NT2/D1 (cell line): ENCODE measurements around the gene PCSK6.
A peak's percentile ranks its signal among the peaks of the same experiment; 100 is the strongest.

ENCODE experiments used
- DNase-seq: peaks from one replicate; pipeline ENCODE4 v3.0.0-alpha.2; 2011; ENCODE audit warnings: low read depth, low spot score
- H3K27me3 ChIP-seq: 2 replicates; pipeline ENCODE4 v1.6.0; 2011; ENCODE audit warnings: mild to moderate bottlenecking; ENCODE audit not compliant: insufficient read length, insufficient read depth
- H3K36me3 ChIP-seq: 2 replicates; pipeline ENCODE4 v1.6.1; 2011; ENCODE audit warnings: mild to moderate bottlenecking, low read length, mixed read lengths; ENCODE audit not compliant: insufficient read depth, insufficient read length
- H3K4me1 ChIP-seq: 2 replicates; pipeline ENCODE4 v1.5.1; 2011; ENCODE audit not compliant: insufficient read depth, insufficient read length
- H3K4me3 ChIP-seq: 2 replicates; pipeline ENCODE4 v1.5.1; 2011; ENCODE audit warnings: low read depth; ENCODE audit not compliant: insufficient read length
- H3K9ac ChIP-seq: 2 replicates; pipeline ENCODE4 v1.6.0; 2011; ENCODE audit warnings: low read depth; ENCODE audit not compliant: insufficient read length
- H3K9me3 ChIP-seq: 2 replicates; pipeline ENCODE4 v1.5.1; 2011; ENCODE audit warnings: mild to moderate bottlenecking, low read length; ENCODE audit not compliant: insufficient read depth
- SUZ12 ChIP-seq: IDR thresholded peaks from 2 replicates; pipeline ENCODE4 v1.6.1; 2011; ENCODE audit not compliant: insufficient read length, insufficient read depth; ENCODE audit errors: extremely low read depth
- YY1 ChIP-seq: IDR thresholded peaks from 2 replicates; pipeline ENCODE4 v1.6.1; 2011; ENCODE audit not compliant: insufficient read length, insufficient read depth
- ZNF274 ChIP-seq: IDR thresholded peaks from 2 replicates; pipeline ENCODE4 v1.6.1; 2011; ENCODE audit warnings: mild to moderate bottlenecking, low read depth, low read length

The PCSK6 gene

DNA sequence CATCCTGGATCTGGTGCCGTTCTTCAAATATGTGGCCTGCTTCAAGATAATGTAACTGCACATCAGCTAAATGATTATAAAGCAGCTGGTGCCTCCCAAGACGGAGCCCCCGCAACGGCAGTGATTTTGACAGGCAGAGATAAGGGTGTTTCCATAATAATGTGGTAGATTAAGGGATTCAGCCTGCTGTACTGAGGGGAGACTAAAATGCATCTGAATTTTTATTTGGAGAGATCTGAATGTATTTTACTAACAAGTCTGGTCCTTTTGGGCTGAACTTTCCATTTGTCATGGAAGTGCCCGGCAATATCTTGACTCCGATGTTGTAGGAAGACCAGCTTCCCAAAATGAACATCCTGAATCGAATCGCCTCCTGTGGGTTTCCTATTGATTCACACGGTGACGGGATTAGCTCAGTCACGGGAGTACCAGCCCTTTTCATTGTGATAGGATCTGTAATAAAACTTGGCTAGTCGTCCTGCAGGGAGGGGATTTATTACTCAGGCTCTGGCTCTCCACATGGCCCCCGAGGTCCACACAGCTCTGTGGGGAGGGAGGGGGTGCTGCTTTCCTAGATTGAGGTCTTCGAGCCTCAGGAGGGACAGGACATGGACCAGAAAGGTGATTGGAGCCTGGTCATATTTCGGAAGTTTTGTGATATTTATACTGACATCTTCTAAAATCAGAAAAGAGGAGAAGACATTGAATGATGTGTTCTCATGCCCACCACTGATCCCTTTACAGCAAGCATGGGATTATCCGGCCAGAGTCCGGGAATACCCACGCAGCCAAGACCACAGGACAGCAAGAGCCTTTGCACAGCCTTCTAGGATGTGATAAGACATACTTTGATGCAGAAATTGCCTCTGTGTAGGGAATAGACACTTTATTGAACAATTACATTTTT, 2.5 kb upstream of the PCSK6 start:
- Histone ChIP-seq H3K36me3 (no peaks in the 10 kb centered on the region), H3K4me3 (no peak overlapping the region), H3K9ac (no peak overlapping the region), H3K9me3 (no peaks in the 10 kb centered on the region; the same call in 1 of the 2 replicates), H3K27me3 (peaks cover 26% of the 10 kb centered on the region), H3K4me1 (peaks cover 11% of the 10 kb centered on the region)
- no peak for TF ChIP-seq ZNF274
- no peak for TF ChIP-seq SUZ12
- TF ChIP-seq YY1: no peak
- DNase-seq: no peak

DNA sequence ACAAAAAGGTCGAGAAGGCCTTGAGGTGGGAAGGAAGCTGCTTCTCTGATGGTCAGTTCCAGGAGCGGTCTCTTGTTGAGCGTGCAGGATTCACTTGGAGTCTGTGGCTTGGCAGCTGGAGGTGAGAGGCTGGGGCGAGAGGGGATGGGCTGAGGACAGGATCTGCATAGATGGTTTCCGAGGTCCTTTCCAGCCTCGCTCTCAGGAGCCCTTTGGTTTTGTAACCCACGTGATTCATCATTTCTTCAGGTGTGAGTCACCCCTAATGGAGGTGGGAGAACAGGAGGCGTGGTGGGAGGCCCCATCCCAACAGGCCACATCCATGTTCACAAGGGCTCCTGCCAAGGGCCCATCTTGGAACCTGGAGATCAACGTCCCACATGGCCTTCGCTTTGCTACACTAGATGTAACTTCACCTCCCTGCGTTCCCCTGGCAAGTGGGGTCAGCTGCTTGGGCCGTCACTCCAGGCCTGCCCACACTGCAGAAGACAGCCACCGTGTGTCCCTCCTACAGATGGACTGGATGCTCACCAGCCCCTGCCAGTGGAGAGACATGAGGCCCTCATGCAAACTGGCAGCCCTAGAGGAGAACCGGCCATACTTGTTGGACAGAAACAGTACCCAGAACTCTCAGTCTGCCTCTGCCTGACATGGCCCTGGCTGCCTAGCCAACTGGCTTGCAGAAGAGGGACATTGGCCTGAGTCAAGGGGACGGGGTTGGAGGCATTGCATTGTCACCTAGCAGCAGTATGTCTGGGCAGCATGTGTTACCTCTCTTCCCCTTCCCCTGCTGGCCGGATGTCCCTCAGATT, 1.6 kb upstream of the PCSK6 start:
- Histone ChIP-seq H3K27me3 (peaks cover 28% of the 10 kb centered on the region), H3K9me3 (no peaks in the 10 kb centered on the region; the same call in 1 of the 2 replicates)
- TF ChIP-seq ZNF274 (no peak), YY1 (no peak), SUZ12 (no peak)

DNA sequence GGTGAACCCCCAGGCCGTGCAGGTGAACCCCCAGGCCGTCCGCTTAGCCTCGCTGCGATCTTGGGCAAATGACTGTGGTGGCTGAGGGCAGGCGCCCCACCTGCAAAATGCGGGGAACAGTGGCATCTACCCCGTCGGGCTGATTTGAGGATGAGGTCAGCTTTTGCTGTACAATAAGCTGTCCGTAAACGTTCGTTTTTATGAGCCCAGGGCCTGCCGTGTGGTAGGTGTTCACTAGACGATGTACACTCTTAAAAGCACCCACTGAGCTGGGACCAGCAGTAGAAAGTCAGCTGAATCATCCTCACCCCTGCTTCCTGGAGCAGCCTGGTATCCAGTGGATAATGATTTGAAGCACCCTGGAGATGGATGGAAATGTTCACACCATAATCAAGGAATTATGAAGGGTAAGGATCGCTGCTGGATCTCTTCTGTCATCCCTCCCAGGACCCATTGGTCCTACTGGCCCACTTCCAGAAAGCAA, 943 bp upstream of the PCSK6 start:
- no peak for TF ChIP-seq SUZ12
- no peak for TF ChIP-seq ZNF274
- TF ChIP-seq YY1: no peak
- DNase-seq: no peak
- Histone ChIP-seq H3K4me3 (no peak overlapping the region), H3K9ac (no peak overlapping the region), H3K27me3 (peaks cover 28% of the 10 kb centered on the region), H3K9me3 (no peaks in the 10 kb centered on the region; the same call in 1 of the 2 replicates), H3K4me1 (peaks cover 2% of the 10 kb centered on the region), H3K36me3 (no peaks in the 10 kb centered on the region)

More for the DNA sequence above, 1.6 kb upstream of the PCSK6 start:
- H3K36me3 ChIP-seq: no peaks in the 10 kb centered on the region
- no peak overlapping the region for H3K4me3 ChIP-seq
- H3K4me1 ChIP-seq: peaks cover 3% of the 10 kb centered on the region
- no peak overlapping the region for H3K9ac ChIP-seq
- DNase-seq: no peak

DNA sequence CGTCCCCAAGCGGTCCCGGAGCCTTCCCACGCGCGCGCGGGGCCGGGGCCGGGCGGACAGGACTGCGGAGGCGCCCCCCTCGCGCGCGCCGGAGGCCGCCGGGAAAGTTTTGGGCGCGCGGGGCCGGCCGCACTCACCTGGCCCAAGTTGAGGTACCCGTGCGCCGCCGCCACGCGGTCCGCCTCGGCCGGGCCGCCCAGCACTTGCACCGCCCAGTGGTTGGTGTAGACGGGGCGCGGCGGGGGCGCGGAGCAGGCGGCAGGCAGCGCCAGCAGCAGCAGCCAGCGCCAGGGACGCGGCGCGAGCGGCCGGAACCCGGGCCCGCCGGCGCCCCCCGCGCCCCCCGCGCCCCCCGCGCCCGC, 289 bp downstream of the PCSK6 start:
- Histone ChIP-seq H3K4me1 (no peaks in the 10 kb centered on the region), H3K4me3 (peak overlapping the region; percentile 10), H3K9ac (no peak overlapping the region), H3K27me3 (peaks cover 28% of the 10 kb centered on the region), H3K9me3 (no peaks in the 10 kb centered on the region; the same call in 1 of the 2 replicates), H3K36me3 (no peaks in the 10 kb centered on the region)
- TF ChIP-seq YY1 (no peak), SUZ12 (no peak), ZNF274 (no peak)
- DNase-seq: peak; percentile 38

DNA sequence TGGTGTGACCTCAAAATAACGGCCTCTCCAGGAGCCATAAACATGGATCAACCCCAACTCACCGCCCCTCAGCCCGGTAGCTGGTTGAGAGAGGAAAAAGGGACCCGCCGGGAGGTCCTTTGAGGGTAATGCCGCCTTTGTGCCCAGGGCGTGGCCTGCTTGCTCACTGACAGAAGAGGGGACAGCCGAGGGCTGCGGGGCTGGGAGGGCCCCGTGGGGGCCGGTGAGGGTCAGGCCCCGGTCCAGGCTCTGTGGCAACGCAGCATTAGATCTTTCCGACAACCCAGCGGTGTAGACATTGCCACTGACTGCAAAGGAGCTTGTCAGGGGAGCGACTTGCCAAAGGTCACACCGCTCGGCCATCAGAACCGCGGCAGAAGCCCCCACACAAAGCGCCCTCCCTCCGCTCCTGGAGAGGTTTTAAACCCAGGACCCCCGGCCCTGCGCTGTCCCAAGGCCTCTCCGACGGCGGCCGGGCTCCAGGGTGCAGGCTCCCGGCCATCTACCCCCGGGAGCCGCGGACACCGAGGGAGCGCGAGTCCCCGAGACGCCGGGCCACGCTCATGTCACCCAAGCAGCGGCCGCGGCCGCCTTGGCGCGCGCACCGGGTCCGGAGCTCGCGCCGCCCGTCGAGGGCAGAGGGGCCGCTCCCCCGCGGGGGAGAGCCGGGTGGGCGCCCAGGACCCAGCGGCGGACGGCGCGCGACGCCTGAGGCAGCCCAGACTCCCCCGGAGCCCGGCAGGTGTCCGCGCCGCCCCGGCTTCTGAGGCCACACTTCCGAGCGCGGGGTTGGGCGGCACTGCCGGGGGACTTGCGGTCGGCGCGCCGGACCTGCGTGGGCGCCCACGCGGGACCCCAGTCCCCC, 975 bp downstream of the PCSK6 start:
- no peaks in the 10 kb centered on the region; the same call in 1 of the 2 replicates for H3K9me3 ChIP-seq
- peaks cover 28% of the 10 kb centered on the region for H3K27me3 ChIP-seq
- no peaks in the 10 kb centered on the region for H3K4me1 ChIP-seq
- no peaks in the 10 kb centered on the region for H3K36me3 ChIP-seq
- H3K9ac ChIP-seq: peak overlapping the region; percentile 68
- no peak for DNase-seq
- TF ChIP-seq ZNF274 (no peak), SUZ12 (no peak), YY1 (no peak)
- peak overlapping the region; percentile 45 for H3K4me3 ChIP-seq

DNA sequence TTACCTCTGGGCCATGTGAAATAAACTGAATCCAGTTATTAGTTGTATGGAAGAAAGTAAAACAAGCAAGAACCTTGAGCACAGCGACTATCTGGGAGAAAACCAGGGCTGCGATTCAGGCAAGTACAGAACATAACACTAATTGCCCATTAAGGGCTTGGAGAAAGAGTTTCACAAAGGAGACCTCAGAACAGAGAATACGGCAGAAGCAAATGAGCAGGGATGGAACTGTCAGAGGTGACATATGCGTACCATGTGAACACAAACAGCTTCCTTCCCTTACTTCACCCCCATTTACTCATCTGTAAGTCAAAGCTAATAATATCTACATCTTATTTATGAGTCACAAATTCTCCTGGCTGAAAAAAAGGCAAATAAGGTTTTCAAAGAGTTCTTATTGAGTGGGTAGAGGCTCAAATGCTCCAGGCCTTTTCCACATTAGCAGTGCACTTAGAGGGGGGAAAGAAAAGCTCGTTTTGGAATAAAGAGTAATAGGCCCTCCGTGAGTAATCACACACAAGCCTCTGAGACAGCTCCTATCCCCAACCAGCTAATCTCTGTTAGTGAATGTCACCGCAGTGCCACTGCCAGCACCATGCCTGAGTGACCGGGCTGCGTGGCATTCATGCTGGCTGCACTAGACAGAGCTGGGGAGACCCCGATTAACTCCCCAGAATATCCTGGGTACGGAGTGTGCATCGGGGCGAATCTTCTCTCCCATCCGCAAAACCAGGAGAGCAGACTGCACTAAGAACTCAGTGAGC, 2.6 kb downstream of the PCSK6 start:
- no peaks in the 10 kb centered on the region for H3K36me3 ChIP-seq
- H3K4me3 ChIP-seq: no peak overlapping the region
- H3K9me3 ChIP-seq: no peaks in the 10 kb centered on the region
- DNase-seq: no peak
- TF ChIP-seq YY1: no peak
- TF ChIP-seq SUZ12: no peak
- TF ChIP-seq ZNF274: no peak
- no peak overlapping the region for H3K9ac ChIP-seq
- H3K4me1 ChIP-seq: peaks cover under 1% of the 10 kb centered on the region
- peaks cover 28% of the 10 kb centered on the region for H3K27me3 ChIP-seq
